GM23248 (cell line): Measurements from ENCODE around the gene SATB1.

Experiments
- EZH2 ChIP-seq: fragments of 200-600 bp; sonication (generic); IDR thresholded peaks from 2 replicates; pipeline ENCODE4 v1.6.1; 2018; ENCODE audit warnings: antibody characterized with exemption, mild to moderate bottlenecking; ENCODE audit not compliant: insufficient read depth, poor library complexity, severe bottlenecking
- EZH2phosphoT487 ChIP-seq: fragments of 200-600 bp; sonication (generic); IDR thresholded peaks from 2 replicates; pipeline ENCODE4 v1.6.1; 2018; ENCODE audit warnings: antibody characterized with exemption, moderate library complexity, mild to moderate bottlenecking, low read depth; ENCODE audit not compliant: insufficient read depth

DNA sequence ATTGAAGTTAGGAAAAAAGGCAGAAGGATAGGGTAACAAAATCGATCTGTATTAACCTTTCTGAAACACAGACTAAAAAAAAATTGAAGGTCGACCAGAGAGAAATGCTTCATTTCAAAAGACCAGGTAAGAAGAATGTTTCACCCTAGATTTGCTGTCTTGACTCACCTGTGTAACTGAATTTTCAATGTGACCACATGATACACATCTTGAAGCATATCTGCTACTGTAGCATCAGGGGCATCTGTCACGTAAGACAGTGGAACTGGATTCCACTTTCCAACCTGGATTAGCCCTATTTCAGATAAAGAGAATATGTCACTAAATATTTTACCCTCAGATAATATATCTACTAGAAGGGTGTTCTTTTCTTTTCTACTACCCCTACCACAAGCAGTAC, 9.3 kb downstream of the SATB1 start:
- TF ChIP-seq EZH2 (no peak), EZH2phosphoT487 (no peak)
